ENCODE data around the gene TAS1R3.

The TAS1R3 gene

DNA sequence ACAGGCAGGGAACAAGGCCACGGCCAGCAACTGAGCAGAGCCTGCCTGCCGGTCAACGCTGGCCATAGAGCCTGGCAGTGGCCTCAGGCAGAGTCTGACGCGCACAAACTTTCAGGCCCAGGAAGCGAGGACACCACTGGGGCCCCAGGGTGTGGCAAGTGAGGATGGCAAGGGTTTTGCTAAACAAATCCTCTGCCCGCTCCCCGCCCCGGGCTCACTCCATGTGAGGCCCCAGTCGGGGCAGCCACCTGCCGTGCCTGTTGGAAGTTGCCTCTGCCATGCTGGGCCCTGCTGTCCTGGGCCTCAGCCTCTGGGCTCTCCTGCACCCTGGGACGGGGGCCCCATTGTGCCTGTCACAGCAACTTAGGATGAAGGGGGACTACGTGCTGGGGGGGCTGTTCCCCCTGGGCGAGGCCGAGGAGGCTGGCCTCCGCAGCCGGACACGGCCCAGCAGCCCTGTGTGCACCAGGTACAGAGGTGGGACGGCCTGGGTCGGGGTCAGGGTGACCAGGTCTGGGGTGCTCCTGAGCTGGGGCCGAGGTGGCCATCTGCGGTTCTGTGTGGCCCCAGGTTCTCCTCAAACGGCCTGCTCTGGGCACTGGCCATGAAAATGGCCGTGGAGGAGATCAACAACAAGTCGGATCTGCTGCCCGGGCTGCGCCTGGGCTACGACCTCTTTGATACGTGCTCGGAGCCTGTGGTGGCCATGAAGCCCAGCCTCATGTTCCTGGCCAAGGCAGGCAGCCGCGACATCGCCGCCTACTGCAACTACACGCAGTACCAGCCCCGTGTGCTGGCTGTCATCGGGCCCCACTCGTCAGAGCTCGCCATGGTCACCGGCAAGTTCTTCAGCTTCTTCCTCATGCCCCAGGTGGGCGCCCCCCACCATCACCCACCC lies at the start of gene TAS1R3:
TAS1R3 (plus strand) TSS at position 213 of the 898 bp plus-strand sequence; CDS start at position 279, 66 bp downstream.
- Mint-ChIP-seq H3K9me3 (peaks cover 4 to 6% of the 10 kb centered on the region in 2 donors), H3K27me3 (no peaks in the 10 kb centered on the region), H3K4me3 (no peak within 1 kb of the TSS), H3K4me1 (peaks cover 18% of the 10 kb centered on the region), H3K27ac (peak within 1 kb of the TSS in 1 of 2 donors; percentile 19)
- DNase-seq (no peak), ATAC-seq (peak; percentile 6)

DNA sequence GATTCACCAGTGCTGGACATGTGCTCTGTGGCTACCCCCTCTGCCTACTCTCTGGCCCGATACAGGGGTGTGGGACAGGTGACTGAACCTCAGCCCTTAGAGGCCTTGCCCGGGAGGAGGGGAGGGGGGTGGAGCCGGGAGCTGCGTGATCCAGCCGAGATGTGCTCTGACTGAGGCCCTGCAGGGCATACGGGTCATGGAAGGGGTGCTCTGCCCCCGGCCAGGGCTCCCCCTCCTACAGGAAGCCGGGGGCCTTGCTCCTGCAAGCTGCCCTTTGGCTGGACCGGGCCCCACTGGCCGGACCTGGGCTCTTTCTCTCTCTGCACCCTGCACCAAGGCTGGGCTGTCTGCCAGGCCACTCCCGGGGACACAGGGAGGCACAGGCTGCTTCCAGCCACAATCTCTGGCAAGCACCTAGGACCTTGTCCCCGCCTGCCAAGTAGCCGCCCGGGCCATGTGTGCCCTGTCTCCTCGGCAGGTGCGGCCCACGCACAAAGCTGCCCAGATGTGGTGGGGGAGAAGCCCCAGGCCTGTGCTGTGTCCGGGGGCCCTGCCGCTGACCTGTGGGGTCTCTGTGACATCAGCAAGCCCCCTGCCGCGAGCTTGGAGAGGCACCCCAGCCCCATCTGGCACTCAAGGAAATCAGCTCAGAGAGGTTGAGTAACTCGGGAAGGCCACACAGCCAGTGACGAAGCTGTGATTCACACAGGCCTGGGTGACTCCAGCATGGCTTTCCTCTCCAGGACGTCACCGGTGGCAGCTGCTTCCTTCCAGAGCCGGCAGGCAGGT lies 49.4 kb upstream of the TAS1R3 start:
- ATAC-seq (no peak), DNase-seq (no peak)
- Mint-ChIP-seq H3K27ac (no peak overlapping the region), H3K9me3 (no peaks in the 10 kb centered on the region), H3K4me1 (peaks cover 14% of the 10 kb centered on the region), H3K4me3 (no peak overlapping the region), H3K27me3 (no peaks in the 10 kb centered on the region)

DNA sequence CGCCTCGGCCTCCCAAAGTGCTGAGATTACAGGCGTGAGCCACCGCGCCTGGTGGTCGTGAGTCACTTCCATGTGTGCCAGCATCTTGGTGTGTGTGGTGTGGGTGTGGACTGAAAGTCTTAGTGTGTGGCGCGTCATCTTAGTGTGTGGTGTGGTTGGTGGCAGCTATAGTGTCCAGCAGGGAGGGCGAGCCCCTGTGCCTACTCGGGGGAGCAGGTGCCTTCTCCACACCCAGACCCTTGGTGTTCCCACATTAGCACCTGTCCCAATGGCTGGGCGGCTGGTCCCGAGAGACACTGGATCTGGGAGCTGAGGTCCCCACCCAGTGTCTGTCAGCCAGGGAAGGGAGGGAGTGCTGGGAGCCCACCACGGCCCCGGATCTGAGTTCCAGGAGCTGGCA lies 48.1 kb upstream of the TAS1R3 start:
- peak; percentile 22 for ATAC-seq

DNA sequence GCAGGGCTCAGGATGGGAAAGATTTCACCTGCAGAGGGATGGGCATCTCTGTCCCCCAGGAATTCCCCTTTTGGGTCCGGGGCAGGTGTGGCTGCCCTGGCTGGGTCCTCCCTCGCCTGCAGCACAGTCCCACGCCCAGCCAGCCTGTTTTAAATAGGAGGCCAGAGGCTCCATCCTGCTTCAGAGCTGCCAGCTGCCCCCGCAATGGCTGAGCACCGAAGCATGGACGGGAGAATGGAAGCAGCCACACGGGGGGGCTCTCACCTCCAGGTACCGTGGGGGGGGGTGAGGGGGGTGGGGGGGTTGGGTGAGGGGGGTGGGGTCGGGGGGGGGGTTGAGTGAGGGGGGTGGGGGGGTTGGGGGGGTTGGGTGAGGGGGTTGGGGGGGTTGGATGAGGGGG lies 47.3 kb upstream of the TAS1R3 start:
- DNase-seq = no peak
- H3K4me3 Mint-ChIP-seq = no peak overlapping the region
- ATAC-seq = no peak
- H3K27me3 Mint-ChIP-seq = no peaks in the 10 kb centered on the region
- H3K27ac Mint-ChIP-seq = no peak overlapping the region
- peaks cover 14% of the 10 kb centered on the region for H3K4me1 Mint-ChIP-seq
- H3K9me3 Mint-ChIP-seq = no peaks in the 10 kb centered on the region

More for the DNA sequence above, 48.1 kb upstream of the TAS1R3 start:
- H3K27me3 Mint-ChIP-seq = no peaks in the 10 kb centered on the region
- no peak overlapping the region for H3K4me3 Mint-ChIP-seq
- H3K9me3 Mint-ChIP-seq = no peaks in the 10 kb centered on the region
- peaks cover 14% of the 10 kb centered on the region for H3K4me1 Mint-ChIP-seq
- DNase-seq = no peak
- no peak overlapping the region for H3K27ac Mint-ChIP-seq

DNA sequence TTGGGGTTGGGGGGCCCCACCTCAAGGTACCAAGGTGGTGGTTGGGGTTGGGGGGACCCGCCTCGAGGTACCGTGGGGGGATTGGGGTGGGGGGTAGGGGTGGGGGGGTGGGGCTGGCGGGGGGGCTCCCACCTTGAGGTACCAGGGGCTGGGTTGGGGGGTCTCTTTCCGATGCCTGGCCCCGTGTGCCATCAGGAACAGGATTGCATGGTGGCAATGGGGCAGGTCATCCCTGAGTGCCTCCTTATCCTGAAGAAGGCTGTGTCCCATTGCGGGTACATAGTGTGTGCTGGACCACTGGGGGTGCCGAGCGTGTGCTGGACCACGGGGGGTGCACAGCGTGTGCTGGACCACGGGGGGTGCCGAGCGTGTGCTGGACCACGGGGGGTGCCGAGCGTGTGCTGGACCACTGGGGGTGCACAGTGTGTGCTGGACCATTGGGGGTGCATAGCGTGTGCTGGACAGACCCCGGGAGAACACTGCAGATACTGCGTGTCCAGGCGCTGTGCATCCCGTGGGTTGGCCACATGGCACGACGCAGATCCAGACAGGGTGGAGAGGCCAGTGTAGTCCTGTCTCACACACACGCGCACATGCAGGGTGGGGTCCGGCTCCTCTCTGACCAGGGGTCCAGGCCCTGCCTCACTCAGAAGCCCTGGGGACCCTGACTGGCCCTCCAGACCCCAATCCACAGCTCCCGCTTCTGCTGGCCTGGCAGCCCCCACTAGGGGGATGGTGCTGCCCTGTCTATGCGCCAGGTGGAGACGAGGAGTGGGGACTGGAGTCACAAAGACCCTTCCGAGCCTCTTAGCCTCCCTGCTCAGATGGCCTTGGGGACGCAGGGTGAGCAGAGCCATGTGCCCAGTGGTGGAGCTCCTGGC lies 46.6 kb upstream of the TAS1R3 start:
- no peak for ATAC-seq
- no peaks in the 10 kb centered on the region for H3K27me3 Mint-ChIP-seq
- no peak for DNase-seq
- H3K4me1 Mint-ChIP-seq = peaks cover 14% of the 10 kb centered on the region
- no peaks in the 10 kb centered on the region for H3K9me3 Mint-ChIP-seq
- H3K27ac Mint-ChIP-seq = no peak overlapping the region
- no peak overlapping the region for H3K4me3 Mint-ChIP-seq

DNA sequence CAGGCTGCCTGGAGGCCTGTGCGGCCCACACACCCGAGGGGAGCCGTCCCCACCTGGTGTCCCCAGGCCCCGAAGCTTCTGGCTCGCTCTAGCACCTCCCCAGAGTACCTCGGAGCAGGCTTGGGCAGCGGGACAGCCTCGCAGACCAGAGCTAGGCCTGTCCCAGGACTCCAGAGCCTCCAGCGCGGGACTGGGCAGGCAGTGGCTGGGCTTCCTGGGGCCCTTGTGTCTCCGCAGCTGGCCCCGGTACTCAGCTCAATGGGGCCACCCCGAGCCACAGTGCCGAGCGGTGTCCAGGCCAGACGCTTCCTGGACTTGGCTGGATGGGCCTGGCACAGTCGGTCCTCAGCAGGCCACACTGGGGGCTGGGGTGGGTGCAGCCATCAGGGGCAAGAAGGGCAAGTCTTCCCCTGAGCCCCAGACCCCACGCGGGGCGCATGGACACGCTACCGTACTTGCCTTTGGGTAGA lies 45.9 kb upstream of the TAS1R3 start:
- Mint-ChIP-seq H3K4me3 (no peak overlapping the region), H3K9me3 (peaks cover 0 to 3% of the 10 kb centered on the region in 2 donors), H3K4me1 (peaks cover 17% of the 10 kb centered on the region), H3K27ac (no peak overlapping the region), H3K27me3 (peaks cover 4% of the 10 kb centered on the region)
- ATAC-seq = no peak
- no peak for DNase-seq

DNA sequence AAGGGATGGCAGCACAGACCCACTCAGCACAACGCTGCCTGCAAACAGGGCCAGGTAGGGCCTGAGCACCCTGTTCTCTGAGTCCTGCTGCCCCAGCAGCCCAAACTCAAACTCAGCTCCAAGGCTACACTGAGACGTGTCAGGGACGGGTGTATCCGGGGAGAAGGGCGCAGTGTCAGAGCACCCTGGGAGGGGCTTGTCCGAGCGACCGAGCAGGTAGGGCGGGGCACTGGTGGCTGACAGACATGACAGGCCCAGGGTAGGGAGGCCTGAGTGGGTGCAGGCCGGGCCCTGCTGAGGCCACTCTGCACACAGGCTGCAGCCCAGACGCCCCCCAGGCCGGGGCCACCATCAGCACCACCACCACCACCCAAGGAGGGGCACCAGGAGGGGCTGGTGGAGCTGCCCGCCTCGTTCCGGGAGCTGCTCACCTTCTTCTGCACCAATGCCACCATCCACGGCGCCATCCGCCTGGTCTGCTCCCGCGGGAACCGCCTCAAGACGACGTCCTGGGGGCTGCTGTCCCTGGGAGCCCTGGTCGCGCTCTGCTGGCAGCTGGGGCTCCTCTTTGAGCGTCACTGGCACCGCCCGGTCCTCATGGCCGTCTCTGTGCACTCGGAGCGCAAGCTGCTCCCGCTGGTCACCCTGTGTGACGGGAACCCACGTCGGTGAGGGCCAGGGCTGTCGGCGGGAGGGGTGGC lies 45.3 kb upstream of the TAS1R3 start:
- ATAC-seq (peak; percentile 16), DNase-seq (no peak)
- peaks cover 0 to 7% of the 10 kb centered on the region in 2 donors for H3K9me3 Mint-ChIP-seq
- peaks cover 23% of the 10 kb centered on the region for H3K4me1 Mint-ChIP-seq
- no peak overlapping the region for H3K27ac Mint-ChIP-seq
- H3K27me3 Mint-ChIP-seq = peaks cover 8% of the 10 kb centered on the region
- no peak overlapping the region for H3K4me3 Mint-ChIP-seq

DNA sequence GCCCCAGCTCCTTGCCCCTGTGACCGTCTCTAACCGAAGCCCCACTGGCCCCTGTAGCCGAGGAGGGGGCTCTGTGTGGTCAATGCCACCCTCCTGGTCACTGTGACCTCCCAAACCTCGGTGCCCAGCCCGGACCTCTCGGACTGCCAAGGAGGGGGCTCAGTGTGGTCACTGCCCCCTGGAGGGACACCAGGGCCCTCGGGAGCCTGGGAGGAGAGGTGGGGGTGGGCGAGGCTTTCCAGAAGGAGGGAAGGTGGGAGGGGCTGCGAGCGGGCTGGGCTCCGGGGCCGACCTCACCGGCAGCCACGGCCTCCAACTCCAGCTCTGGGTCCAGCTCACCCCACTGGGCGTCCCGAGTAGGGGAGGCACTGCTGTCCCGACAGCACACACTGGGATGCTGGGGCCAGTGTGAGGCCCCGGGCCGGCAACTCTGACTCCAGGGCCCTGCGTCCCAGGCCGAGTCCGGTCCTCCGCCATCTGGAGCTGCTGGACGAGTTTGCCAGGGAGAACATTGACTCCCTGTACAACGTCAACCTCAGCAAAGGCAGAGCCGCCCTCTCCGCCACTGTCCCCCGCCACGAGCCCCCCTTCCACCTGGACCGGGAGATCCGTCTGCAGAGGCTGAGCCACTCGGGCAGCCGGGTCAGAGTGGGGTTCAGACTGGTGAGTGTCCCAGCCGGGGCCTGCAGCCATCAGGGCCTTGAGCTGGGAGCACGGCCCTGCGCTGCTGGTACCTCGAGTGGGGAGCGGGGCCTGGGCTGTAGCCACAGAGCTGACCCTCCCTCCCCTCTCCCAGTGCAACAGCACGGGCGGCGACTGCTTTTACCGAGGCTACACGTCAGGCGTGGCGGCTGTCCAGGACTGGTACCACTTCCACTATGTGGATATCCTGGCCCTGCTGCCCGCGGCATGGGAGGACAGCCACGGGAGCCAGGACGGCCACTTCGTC lies 44.5 kb upstream of the TAS1R3 start:
- Mint-ChIP-seq H3K27ac (no peak overlapping the region), H3K4me3 (no peak overlapping the region), H3K27me3 (peaks cover 8% of the 10 kb centered on the region), H3K9me3 (peaks cover 0 to 7% of the 10 kb centered on the region in 2 donors), H3K4me1 (peaks cover 24% of the 10 kb centered on the region)
- ATAC-seq (no peak), DNase-seq (no peak)

DNA sequence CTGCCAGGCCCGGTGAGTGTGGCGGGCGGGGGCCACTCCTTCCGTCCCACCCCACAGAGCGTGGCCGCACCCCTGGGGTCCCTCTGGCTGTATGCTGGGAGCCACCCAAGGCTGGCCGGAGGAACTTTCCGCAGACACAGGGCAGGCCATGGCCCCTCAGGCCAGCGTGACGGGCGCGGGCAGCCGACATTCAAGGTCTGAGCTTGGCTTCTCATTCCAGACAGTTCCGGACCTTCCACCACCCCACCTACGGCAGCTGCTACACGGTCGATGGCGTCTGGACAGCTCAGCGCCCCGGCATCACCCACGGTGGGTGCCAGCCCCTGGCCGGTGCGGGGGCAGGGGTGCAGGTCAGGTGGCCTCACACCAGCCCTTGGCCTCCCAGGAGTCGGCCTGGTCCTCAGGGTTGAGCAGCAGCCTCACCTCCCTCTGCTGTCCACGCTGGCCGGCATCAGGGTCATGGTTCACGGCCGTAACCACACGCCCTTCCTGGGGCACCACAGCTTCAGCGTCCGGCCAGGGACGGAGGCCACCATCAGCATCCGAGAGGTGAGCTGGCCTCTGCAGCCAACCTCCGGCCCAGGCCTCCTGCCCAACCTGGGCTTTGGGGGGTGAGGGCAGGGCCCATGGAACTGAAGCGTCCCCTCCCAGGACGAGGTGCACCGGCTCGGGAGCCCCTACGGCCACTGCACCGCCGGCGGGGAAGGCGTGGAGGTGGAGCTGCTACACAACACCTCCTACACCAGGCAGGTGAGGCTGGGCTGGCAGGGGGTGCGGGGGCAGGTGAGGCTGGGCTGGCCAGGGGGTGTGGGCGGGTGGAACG lies 43.6 kb upstream of the TAS1R3 start:
- Mint-ChIP-seq H3K27ac (no peak overlapping the region), H3K27me3 (peaks cover 8% of the 10 kb centered on the region), H3K4me3 (no peak overlapping the region), H3K9me3 (peaks cover 0 to 7% of the 10 kb centered on the region in 2 donors), H3K4me1 (peaks cover 30% of the 10 kb centered on the region)
- DNase-seq (no peak), ATAC-seq (no peak)

DNA sequence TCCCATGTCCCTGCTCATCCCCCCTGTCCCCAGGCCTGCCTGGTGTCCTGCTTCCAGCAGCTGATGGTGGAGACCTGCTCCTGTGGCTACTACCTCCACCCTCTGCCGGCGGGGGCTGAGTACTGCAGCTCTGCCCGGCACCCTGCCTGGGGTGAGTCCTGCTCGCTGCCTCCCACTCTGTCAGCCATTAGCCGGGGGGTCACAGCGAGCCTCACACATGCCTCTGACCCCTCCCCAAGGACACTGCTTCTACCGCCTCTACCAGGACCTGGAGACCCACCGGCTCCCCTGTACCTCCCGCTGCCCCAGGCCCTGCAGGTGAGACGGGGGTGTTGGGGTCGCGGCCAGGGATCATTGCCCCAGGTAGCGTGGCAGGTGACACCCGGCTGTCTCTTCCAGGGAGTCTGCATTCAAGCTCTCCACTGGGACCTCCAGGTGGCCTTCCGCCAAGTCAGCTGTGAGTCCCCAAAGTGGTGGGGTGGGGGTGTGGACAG lies 40.8 kb upstream of the TAS1R3 start:
- Mint-ChIP-seq H3K4me1 (peaks cover 16% of the 10 kb centered on the region), H3K9me3 (peaks cover 0 to 7% of the 10 kb centered on the region in 2 donors), H3K27ac (peak overlapping the region in 1 of 2 donors; percentile 31), H3K4me3 (peak overlapping the region in 1 of 2 donors; percentile 42), H3K27me3 (peaks cover 8% of the 10 kb centered on the region)
- ATAC-seq (peak; percentile 43), DNase-seq (peak; percentile 74)

DNA sequence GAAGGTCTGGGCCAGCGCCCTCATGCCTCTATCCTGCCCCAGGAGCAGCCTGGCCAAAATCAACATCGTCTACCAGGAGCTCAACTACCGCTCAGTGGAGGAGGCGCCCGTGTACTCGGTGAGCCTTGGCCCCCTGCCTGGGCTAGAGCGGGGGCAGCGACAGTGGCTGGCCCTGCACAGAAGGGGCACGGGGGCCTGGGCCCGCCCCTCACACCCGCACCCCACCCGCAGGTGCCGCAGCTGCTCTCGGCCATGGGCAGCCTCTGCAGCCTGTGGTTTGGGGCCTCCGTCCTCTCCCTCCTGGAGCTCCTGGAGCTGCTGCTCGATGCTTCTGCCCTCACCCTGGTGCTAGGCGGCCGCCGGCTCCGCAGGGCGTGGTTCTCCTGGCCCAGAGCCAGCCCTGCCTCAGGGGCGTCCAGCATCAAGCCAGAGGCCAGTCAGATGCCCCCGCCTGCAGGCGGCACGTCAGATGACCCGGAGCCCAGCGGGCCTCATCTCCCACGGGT lies 40.0 kb upstream of the TAS1R3 start:
- ATAC-seq (no peak), DNase-seq (no peak)
- Mint-ChIP-seq H3K4me1 (peaks cover 16% of the 10 kb centered on the region), H3K27ac (no peak overlapping the region), H3K9me3 (peaks cover 0 to 7% of the 10 kb centered on the region in 2 donors), H3K27me3 (peaks cover 8% of the 10 kb centered on the region), H3K4me3 (no peak overlapping the region)

DNA sequence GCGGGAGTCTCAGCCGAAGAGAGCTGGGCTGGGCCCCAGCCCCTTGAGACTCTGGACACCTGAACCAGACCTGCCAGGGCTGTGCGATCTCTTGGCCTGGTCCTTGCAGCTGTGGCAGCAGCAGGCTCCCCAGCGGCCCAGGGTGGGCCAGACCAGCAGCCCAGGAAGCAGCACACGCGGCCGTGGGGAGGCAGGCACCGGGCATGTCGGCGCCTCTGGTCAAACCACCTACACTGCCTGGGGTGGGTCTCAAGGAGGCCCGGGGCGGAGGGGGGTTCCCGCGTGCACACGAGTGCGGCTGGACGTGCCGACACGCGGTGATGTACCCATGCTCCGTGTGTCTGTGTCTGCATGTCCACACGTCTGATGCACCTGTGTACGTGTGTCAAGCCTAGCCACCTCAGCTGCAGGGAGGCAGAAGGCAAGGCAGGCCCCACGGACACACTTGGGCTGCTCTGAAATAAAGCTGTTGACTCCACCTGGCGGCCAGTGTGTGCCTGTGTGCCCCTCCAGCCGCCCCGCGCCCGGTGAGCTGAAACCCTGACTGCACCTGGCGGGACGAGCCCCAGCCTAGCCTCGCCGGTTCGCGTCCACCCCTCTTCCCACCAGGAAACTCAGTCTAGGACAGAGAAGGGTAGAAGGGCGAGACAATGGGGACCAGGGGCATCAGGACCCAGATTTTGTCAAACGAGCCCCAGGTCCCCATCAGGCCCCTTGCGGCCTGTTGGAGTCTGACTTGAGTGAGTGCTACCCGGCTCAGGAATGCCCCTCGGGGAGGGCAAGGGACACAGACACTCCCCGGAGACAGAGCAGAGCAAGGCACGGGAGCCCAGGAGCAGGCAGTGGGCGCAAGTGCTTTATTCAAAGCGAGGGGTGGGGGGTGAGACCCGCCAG lies 39.3 kb upstream of the TAS1R3 start:
- peak; percentile 69 for ATAC-seq
- H3K4me3 Mint-ChIP-seq = no peak overlapping the region
- peak; percentile 60 to 65 for DNase-seq
- peaks cover 0 to 7% of the 10 kb centered on the region in 2 donors for H3K9me3 Mint-ChIP-seq
- peaks cover 16% of the 10 kb centered on the region for H3K4me1 Mint-ChIP-seq
- peak overlapping the region in 1 of 2 donors; percentile 76 for H3K27ac Mint-ChIP-seq
- H3K27me3 Mint-ChIP-seq = peaks cover 8% of the 10 kb centered on the region

Measured in stimulated activated naive CD8-positive, alpha-beta T cell treated with anti-CD3 and anti-CD28 coated beads, Interleukin-15, amount 100 ng/mL, for 72 hours (primary cell).